Body of pancreas (tissue), 4 donors: Measurements from ENCODE around the gene AMOTL1.

Experiments
- CTCF ChIP-seq, 7 experiments: fragments of 450-650 bp in 4 of 7; fragments of 200-600 bp in 3 of 7; sonication (generic) in 3 of 7; IDR thresholded peaks; one replicate each; pipeline ENCODE4 v1.5.1; 2016 to 2019; ENCODE audit warnings: antibody characterized with exemption in 7 of 7
- POLR2A ChIP-seq, 3 donors: fragments of 450-650 bp; IDR thresholded peaks; one replicate each; pipeline ENCODE4 v1.6.1; 2016; ENCODE audit warnings: antibody characterized with exemption in 3 of 3, mild to moderate bottlenecking in 2 of 3

- TF ChIP-seq CTCF (IDR thresholded peaks at IDR 0.05) (no peak), POLR2A (IDR thresholded peaks at IDR 0.05) (no peak)
Measured at GRCh38 chr11:94732617-94733281, 35.4 kb upstream of the AMOTL1 start.
